ENCODE data around the gene HOXB3.

- no peak for TF ChIP-seq POLR2A (IDR thresholded peaks at IDR 0.05)
- TF ChIP-seq, protein P1, sequence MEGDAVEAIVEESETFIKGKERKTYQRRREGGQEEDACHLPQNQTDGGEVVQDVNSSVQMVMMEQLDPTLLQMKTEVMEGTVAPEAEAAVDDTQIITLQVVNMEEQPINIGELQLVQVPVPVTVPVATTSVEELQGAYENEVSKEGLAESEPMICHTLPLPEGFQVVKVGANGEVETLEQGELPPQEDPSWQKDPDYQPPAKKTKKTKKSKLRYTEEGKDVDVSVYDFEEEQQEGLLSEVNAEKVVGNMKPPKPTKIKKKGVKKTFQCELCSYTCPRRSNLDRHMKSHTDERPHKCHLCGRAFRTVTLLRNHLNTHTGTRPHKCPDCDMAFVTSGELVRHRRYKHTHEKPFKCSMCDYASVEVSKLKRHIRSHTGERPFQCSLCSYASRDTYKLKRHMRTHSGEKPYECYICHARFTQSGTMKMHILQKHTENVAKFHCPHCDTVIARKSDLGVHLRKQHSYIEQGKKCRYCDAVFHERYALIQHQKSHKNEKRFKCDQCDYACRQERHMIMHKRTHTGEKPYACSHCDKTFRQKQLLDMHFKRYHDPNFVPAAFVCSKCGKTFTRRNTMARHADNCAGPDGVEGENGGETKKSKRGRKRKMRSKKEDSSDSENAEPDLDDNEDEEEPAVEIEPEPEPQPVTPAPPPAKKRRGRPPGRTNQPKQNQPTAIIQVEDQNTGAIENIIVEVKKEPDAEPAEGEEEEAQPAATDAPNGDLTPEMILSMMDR (IDR thresholded peaks at IDR 0.05), result no peak
Observed at GRCh38 chr17:48571024-48571818, 18.8 kb downstream of the HOXB3 start.
